ENCODE measurements around the gene SPEG. TPM values are rescaled to one million over a fixed set of nuclear protein-coding genes. Genes with fewer than 3 reads are reported as not detected.

The SPEG gene
- polyA plus RNA-seq, 3 donors = not detected

DNA sequence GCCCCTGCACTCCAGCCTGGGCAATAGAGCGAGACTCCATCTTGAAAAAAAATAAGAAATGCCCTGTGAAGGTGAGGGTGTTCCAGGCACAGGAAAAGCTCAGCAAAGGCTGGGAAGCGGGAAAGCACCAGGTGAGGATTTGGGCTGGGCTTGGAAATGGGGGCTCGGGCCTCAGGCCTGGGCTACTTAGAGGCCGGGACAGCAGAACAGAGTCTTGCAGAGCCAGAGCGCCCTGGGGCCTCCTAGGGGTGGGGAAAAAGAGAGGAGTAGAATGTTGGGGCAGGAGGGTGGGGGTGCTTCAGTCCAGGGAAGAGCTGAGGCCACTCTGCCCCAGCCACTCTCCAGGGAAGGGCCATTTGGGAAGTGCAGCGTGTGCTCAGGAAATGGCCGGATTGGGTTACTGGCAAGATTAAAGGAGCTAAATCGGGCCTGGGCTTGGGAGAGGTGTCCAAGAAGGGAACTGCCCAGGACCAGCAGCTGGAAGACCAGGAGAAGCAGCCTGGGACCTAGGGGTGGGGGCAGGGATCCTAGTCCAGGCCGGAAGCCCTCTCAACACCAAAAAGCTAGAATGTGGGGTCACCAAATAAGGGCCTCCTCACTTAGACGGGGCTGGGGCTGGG lies 30.2 kb upstream of the SPEG start:
- TF ChIP-seq, protein P1, sequence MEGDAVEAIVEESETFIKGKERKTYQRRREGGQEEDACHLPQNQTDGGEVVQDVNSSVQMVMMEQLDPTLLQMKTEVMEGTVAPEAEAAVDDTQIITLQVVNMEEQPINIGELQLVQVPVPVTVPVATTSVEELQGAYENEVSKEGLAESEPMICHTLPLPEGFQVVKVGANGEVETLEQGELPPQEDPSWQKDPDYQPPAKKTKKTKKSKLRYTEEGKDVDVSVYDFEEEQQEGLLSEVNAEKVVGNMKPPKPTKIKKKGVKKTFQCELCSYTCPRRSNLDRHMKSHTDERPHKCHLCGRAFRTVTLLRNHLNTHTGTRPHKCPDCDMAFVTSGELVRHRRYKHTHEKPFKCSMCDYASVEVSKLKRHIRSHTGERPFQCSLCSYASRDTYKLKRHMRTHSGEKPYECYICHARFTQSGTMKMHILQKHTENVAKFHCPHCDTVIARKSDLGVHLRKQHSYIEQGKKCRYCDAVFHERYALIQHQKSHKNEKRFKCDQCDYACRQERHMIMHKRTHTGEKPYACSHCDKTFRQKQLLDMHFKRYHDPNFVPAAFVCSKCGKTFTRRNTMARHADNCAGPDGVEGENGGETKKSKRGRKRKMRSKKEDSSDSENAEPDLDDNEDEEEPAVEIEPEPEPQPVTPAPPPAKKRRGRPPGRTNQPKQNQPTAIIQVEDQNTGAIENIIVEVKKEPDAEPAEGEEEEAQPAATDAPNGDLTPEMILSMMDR (IDR thresholded peaks at IDR 0.05) = no peak
- WGBS (ENCODE audit: insufficient coverage) = 93% methylated on average over 7 of the region's 10 CpGs
- intact Hi-C loops (cut with micrococcal nuclease) = no loop called here
- Histone ChIP-seq H3K27me3 (ENCODE audit: control insufficient read depth in 2 of 2, insufficient read depth in 2 of 2, low read length in 2 of 2) (no peaks in the 10 kb centered on the region), H3K9me3 (replicated peaks in 1 of 2; ENCODE audit: control insufficient read depth in 1 of 2, insufficient read depth in 1 of 2, low read length in 2 of 2) (no peaks in the 10 kb centered on the region), H3K4me1 (ENCODE audit: control insufficient read depth in 1 of 2, insufficient read depth in 2 of 2, low read length in 2 of 2) (peaks cover 18% of the 10 kb centered on the region in 2 donors), H3K79me2 (ENCODE audit: insufficient read depth, low read length) (no peaks in the 10 kb centered on the region), H3K9ac (ENCODE audit: insufficient read depth, low read length, poor library complexity, severe bottlenecking) (no peak overlapping the region), H3K36me3 (replicated peaks in 1 of 2; ENCODE audit: control insufficient read depth in 1 of 2, insufficient read depth in 2 of 2, low read length in 2 of 2) (no peaks in the 10 kb centered on the region), H2AFZ (ENCODE audit: insufficient read depth, low read depth, low read length, poor library complexity, severe bottlenecking) (no peak overlapping the region), H3K4me2 (replicated peaks; ENCODE audit: extremely low read depth, low read length, poor library complexity, severe bottlenecking) (no peak overlapping the region), H3K4me3 (replicated peaks in 1 of 3; ENCODE audit: low read depth in 2 of 3, low read length in 3 of 3) (no peak overlapping the region), H3K27ac (ENCODE audit: low read depth in 1 of 2, low read length in 2 of 2) (no peak overlapping the region), H4K20me1 (ENCODE audit: insufficient read depth, low read length) (no peaks in the 10 kb centered on the region)
- Mint-ChIP-seq H3K27ac (no peak overlapping the region), H3K4me1 (peaks cover 16% of the 10 kb centered on the region), H3K27me3 (ENCODE audit: low read depth in 3 of 3) (peaks cover 10 to 19% (median 14%) of the 10 kb centered on the region in 3 donors), H3K9me3 (peaks cover 0 to 1% (median 0%) of the 10 kb centered on the region in 7 donors), H3K4me3 (no peak overlapping the region), H3K36me3 (no peaks in the 10 kb centered on the region)
- no peak for DNase-seq

DNA sequence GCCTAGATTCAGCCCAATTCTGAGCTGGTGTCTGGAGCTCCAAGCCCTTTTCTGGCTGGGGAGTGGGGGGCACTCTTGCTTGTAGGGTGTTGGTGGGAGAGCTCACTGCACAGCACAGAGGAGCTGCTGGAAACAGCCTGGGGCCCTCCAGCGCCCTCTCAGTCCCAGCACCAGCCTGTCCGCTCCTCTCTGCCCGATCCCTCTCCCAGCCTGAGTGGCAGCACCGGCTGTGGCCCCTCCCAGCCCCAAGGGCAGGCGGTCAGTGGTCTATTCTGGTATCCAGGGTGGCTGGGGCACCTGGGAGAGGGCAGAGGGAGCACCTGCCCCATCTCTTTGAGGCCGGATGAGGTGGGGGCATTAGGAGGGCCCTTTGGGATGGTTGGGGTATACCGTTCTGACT lies 29.7 kb upstream of the SPEG start:
- no peak overlapping the region for H3K4me3 ChIP-seq (replicated peaks in 1 of 3; ENCODE audit: low read depth in 2 of 3, low read length in 3 of 3)
- peaks cover 14 to 23% (median 14%) of the 10 kb centered on the region in 3 donors for H3K27me3 Mint-ChIP-seq (ENCODE audit: low read depth in 3 of 3)
- no peaks in the 10 kb centered on the region for H3K79me2 ChIP-seq (ENCODE audit: insufficient read depth, low read length)
- peaks cover 16% of the 10 kb centered on the region for H3K4me1 Mint-ChIP-seq
- no peak overlapping the region for H3K27ac Mint-ChIP-seq
- H3K27ac ChIP-seq (ENCODE audit: low read depth in 1 of 2, low read length in 2 of 2) = no peak overlapping the region
- 88% methylated on average over 7 of the region's 7 CpGs for WGBS (ENCODE audit: insufficient coverage)
- peaks cover 0 to 1% (median 0%) of the 10 kb centered on the region in 7 donors for H3K9me3 Mint-ChIP-seq
- H3K4me3 Mint-ChIP-seq = no peak overlapping the region
- H4K20me1 ChIP-seq (ENCODE audit: insufficient read depth, low read length) = no peaks in the 10 kb centered on the region
- H3K9ac ChIP-seq (ENCODE audit: insufficient read depth, low read length, poor library complexity, severe bottlenecking) = no peak overlapping the region
- no peaks in the 10 kb centered on the region for H3K36me3 Mint-ChIP-seq
- TF ChIP-seq, protein P1 (IDR thresholded peaks at IDR 0.05) = no peak
- no peak for DNase-seq
- no peaks in the 10 kb centered on the region for H3K9me3 ChIP-seq (replicated peaks in 1 of 2; ENCODE audit: control insufficient read depth in 1 of 2, insufficient read depth in 1 of 2, low read length in 2 of 2)
- H3K4me1 ChIP-seq (ENCODE audit: control insufficient read depth in 1 of 2, insufficient read depth in 2 of 2, low read length in 2 of 2) = peaks cover 18% of the 10 kb centered on the region in 2 donors
- no peaks in the 10 kb centered on the region for H3K36me3 ChIP-seq (replicated peaks in 1 of 2; ENCODE audit: control insufficient read depth in 1 of 2, insufficient read depth in 2 of 2, low read length in 2 of 2)
- no peaks in the 10 kb centered on the region for H3K27me3 ChIP-seq (ENCODE audit: control insufficient read depth in 2 of 2, insufficient read depth in 2 of 2, low read length in 2 of 2)
- intact Hi-C loops (cut with micrococcal nuclease) = no loop called here
- no peak overlapping the region for H2AFZ ChIP-seq (ENCODE audit: insufficient read depth, low read depth, low read length, poor library complexity, severe bottlenecking)
- H3K4me2 ChIP-seq (replicated peaks; ENCODE audit: extremely low read depth, low read length, poor library complexity, severe bottlenecking) = no peak overlapping the region
